IPS-20b (cell line): Measurements from ENCODE around the gene SEMA4B.

ENCODE experiments used
- H3K27ac ChIP-seq: one replicate; pipeline ENCODE4 v1.5.1; 2013; ENCODE audit warnings: low read length
- H3K27me3 ChIP-seq: 2 replicates; pipeline ENCODE4 v1.6.1; 2013; ENCODE audit warnings: mild to moderate bottlenecking, low read length, inconsistent platforms; ENCODE audit not compliant: insufficient read depth
- H3K36me3 ChIP-seq: 2 replicates; pipeline ENCODE4 v1.6.1; 2013; ENCODE audit warnings: low read depth, mild to moderate bottlenecking, inconsistent platforms, low read length, moderate library complexity; ENCODE audit not compliant: insufficient read depth
- H3K4me1 ChIP-seq: 2 replicates; pipeline ENCODE4 v1.6.1; 2013; ENCODE audit warnings: mild to moderate bottlenecking, control low read depth, inconsistent platforms, low read length, moderate library complexity; ENCODE audit not compliant: insufficient read depth
- H3K4me3 ChIP-seq: 2 replicates; pipeline ENCODE4 v1.5.1; 2013; ENCODE audit warnings: mild to moderate bottlenecking, low read length, inconsistent platforms
- H3K9ac ChIP-seq: 2 replicates; pipeline ENCODE4 v1.6.1; 2013; ENCODE audit warnings: low read depth, mild to moderate bottlenecking, inconsistent platforms, low read length, moderate library complexity
- H3K9me3 ChIP-seq: 2 replicates; pipeline ENCODE4 v1.6.1; 2013; ENCODE audit warnings: mild to moderate bottlenecking, low read depth, low read length, inconsistent platforms; ENCODE audit not compliant: insufficient read depth

SEMA4B gene, protein sequence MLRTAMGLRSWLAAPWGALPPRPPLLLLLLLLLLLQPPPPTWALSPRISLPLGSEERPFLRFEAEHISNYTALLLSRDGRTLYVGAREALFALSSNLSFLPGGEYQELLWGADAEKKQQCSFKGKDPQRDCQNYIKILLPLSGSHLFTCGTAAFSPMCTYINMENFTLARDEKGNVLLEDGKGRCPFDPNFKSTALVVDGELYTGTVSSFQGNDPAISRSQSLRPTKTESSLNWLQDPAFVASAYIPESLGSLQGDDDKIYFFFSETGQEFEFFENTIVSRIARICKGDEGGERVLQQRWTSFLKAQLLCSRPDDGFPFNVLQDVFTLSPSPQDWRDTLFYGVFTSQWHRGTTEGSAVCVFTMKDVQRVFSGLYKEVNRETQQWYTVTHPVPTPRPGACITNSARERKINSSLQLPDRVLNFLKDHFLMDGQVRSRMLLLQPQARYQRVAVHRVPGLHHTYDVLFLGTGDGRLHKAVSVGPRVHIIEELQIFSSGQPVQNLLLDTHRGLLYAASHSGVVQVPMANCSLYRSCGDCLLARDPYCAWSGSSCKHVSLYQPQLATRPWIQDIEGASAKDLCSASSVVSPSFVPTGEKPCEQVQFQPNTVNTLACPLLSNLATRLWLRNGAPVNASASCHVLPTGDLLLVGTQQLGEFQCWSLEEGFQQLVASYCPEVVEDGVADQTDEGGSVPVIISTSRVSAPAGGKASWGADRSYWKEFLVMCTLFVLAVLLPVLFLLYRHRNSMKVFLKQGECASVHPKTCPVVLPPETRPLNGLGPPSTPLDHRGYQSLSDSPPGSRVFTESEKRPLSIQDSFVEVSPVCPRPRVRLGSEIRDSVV

DNA sequence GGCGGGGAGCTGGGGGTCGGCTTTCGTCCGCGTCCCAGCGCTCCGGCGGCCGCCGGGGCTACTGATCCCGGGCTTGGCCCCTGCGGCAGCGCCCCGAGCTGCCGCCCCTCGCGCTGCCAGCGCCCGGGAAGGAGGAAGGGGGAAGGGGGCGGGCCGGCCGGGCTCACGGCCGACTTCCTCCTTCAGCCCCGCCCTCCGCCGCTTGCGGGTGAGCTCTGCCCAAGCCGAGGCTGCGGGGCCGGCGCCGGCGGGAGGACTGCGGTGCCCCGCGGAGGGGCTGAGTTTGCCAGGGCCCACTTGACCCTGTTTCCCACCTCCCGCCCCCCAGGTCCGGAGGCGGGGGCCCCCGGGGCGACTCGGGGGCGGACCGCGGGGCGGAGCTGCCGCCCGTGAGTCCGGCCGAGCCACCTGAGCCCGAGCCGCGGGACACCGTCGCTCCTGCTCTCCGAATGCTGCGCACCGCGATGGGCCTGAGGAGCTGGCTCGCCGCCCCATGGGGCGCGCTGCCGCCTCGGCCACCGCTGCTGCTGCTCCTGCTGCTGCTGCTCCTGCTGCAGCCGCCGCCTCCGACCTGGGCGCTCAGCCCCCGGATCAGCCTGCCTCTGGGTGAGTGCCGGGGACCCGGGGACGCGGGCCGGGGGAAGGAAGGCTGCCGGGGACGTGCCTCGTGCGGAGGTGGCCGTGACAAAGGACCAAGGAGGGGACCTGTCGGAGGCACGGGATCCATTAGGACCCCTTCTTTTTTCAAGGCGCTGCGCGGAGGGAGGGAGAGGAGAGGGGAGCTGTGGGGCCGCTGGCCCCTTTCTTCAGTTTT, at the start of gene SEMA4B:
Gene SEMA4B, plus strand, starts transcription at position 201 of the 814 bp plus-strand sequence. Its CDS starts 249 bp downstream, at position 450.
- Histone ChIP-seq H3K4me3 (peak within 1 kb of the TSS; percentile 93), H3K4me1 (peaks cover 11% of the 10 kb centered on the region), H3K27ac (peak within 1 kb of the TSS; percentile 65), H3K9ac (peak within 1 kb of the TSS; percentile 87; the same call in 1 of the 2 replicates), H3K9me3 (no peaks in the 10 kb centered on the region), H3K27me3 (peaks cover 10% of the 10 kb centered on the region), H3K36me3 (peaks cover 5% of the 10 kb centered on the region; the same call in 1 of the 2 replicates)

DNA sequence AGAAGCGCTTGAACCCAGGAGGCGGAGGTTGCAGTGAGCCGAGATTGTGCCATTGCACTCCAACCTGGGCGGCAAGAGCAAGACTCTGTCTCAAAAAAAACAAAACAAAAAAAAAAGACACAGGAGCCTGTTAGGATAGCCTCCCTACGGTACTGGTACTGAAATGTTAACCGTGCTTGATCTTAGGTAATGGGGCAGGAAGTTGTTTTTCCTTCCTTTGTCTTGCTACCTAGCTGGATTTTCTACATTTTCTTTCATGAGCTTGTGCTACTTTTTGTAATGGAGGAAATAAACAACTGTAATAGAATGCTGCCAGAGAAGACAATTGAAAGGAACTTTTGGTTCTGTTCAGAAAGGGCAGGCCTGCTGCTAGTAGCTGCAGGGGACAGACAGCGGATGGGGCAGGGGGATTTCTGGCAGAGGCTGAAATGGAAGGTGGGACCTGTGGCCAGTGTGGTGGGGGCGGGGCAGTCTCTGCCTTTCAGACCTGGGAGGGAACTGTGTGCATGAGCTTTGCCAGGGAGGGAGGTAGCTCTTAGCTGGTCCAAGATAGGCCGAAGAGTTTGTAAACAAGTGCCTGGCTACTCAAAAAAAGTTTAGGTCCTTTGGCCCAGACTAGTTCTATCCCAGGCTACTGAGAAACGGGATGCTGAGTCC, 49.0 kb upstream of the SEMA4B start:
- no peaks in the 10 kb centered on the region for H3K9me3 ChIP-seq
- H3K4me1 ChIP-seq, result peaks cover 8% of the 10 kb centered on the region; the same call in 1 of the 2 replicates
- H3K4me3 ChIP-seq, result peak overlapping the region; percentile 0; the same call in 1 of the 2 replicates
- H3K36me3 ChIP-seq, result no peaks in the 10 kb centered on the region
- H3K9ac ChIP-seq, result peak overlapping the region; percentile 40; the same call in 1 of the 2 replicates
- peak overlapping the region; percentile 10 for H3K27ac ChIP-seq
- H3K27me3 ChIP-seq, result peaks cover 10% of the 10 kb centered on the region; the same call in 1 of the 2 replicates

DNA sequence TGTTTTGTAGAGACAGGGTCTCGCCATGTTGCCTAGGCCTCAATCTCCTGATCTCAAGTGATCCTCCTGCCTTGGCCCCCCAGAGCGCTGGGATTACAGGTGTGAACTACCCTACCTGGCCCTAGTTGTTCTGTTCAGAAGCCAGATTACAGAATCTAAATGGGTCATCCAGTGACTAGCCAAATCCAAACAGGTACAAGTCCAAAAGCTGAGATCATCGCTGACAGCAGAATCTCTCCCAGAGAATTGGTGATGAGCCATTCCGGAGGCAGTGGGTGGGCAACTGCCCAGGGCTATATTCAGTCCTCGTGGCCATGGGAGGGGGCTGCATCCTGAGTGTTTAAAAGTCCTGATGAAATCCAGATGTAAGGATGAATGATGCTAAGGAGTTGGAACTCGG, 47.5 kb upstream of the SEMA4B start:
- peaks cover 11% of the 10 kb centered on the region; the same call in 1 of the 2 replicates for H3K4me1 ChIP-seq
- peaks cover 10% of the 10 kb centered on the region; the same call in 1 of the 2 replicates for H3K27me3 ChIP-seq
- no peak overlapping the region for H3K4me3 ChIP-seq
- no peaks in the 10 kb centered on the region for H3K9me3 ChIP-seq
- H3K9ac ChIP-seq, result no peak overlapping the region
- no peaks in the 10 kb centered on the region for H3K36me3 ChIP-seq
- no peak overlapping the region for H3K27ac ChIP-seq

DNA sequence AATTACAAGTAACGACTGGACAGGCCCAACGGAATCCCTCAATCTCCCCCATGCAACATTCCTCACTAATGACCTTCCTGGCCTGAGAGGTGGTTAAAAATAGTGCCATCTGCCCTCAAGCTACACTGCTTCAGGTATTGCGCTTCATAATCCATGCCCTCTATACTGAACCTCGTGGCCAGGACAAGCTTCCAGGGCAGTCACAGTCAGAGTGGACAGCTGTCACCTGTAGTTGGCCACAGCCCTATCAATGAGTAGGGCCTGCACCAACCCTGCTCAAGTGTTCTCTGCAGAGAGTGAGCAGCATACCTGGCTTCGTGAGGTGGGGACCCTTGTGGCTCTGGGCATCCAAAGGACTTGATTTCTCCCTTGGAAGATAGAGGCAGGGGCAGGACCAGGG, 46.9 kb upstream of the SEMA4B start:
- Histone ChIP-seq H3K4me1 (peaks cover 11% of the 10 kb centered on the region; the same call in 1 of the 2 replicates), H3K9ac (no peak overlapping the region), H3K36me3 (no peaks in the 10 kb centered on the region), H3K27ac (no peak overlapping the region), H3K9me3 (no peaks in the 10 kb centered on the region), H3K4me3 (no peak overlapping the region), H3K27me3 (peaks cover 8% of the 10 kb centered on the region; the same call in 1 of the 2 replicates)

DNA sequence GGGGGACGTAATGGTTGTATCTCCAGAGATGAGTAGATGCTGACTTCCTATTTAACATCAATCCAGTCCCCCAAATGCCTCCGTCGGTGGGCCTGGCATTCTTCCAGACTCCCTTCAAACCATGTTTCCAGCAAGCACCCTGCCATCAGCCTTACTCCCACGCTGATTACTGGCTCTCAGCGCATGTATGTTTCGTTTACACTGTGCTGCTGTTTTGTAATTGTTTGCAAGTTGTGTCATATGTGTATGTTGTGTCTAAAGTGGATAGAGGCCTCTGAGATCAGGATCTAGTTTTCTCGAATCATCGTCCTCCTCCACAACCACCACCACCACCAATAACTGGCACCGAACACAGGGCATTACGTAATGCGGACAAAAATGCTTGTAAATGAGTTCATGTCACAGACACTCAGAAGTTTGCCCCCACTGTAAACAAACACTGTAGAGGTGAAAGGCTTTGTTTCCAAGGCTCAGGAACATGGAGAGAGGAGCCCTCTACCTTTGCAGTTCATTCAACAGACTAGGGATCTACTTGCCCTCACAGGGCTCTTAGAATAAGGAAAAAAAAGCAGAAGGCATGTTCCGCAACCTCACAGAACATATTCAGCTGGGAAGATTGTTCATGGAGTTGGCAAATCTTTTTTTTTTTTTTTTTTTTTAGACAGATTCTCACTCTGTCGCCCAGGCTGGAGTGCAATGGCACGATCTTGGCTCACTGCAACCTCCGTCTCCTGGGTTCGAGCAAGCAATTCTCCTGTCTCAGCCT, 46.1 kb upstream of the SEMA4B start:
- Histone ChIP-seq H3K4me1 (peaks cover 11% of the 10 kb centered on the region; the same call in 1 of the 2 replicates), H3K27ac (no peak overlapping the region), H3K36me3 (no peaks in the 10 kb centered on the region), H3K4me3 (no peak overlapping the region), H3K27me3 (peaks cover 5% of the 10 kb centered on the region; the same call in 1 of the 2 replicates), H3K9ac (no peak overlapping the region), H3K9me3 (no peaks in the 10 kb centered on the region)

DNA sequence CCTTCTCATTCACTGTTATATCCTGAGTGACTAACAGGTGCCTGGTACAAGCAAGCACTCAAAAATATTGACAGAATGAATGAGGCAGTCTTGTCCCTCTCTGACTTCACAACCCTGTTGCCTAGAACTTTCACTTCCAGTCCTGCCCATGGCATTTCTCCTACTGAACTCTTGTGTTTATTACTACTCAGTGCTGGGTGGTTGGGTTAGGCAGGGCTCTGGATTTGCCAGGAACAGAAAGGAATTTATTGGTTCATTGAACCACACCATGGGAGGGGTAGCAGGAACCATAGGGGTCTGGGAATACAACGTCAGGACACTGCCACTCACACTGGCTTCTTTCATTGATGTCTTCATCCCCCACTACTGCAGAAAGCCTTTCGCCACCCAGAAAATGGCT, 41.9 kb upstream of the SEMA4B start:
- H3K27me3 ChIP-seq, result no peaks in the 10 kb centered on the region
- H3K9ac ChIP-seq, result no peak overlapping the region
- no peak overlapping the region for H3K4me3 ChIP-seq
- no peaks in the 10 kb centered on the region for H3K9me3 ChIP-seq
- peaks cover 8% of the 10 kb centered on the region; the same call in 1 of the 2 replicates for H3K4me1 ChIP-seq
- H3K27ac ChIP-seq, result no peak overlapping the region
- no peaks in the 10 kb centered on the region for H3K36me3 ChIP-seq

DNA sequence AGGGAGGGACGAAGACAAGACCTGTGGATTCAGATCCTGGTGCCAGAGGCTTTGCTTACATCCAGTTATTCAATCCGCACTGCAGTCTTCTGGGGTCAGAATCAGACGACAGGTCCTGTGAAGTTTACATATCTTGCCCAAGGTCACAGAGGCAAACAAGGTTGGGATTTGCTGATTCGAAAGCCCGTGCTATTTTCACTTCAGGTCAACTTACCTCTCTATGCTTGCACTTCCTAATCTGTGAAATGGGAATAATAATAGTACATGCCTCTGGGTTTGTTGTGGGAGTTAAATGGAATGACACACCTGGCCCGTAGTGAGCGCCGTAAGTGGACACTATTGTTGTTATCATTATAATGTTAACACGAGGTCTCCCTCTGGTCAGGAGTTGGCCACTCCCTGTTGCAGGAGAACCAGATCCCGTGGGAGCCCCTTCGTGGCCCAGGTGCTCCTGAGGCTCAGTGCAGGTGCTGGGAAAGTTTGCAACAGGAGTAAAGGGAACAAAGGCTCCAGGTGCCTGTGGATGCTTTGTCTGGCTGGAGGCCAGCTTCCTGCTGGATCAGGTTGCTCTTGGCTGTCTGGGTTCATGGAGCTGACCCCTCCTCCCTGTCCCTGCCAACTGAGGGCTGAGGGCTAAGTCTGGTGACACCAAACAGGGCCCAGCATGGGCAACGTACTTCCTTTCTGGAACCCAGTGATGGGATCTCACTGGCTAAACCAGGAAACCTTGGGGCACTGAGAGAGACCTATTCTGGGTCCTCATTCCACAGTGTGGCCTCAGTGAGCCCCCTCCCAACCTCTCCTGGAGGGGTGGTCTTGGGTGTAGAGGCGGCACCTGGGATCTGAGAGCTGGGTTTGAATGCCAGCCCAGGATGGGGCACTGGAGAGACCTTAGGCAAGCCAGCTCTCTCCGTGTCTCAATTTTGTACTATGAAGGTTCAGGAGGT, 40.1 kb upstream of the SEMA4B start:
- Histone ChIP-seq H3K4me1 (peaks cover 8% of the 10 kb centered on the region; the same call in 1 of the 2 replicates), H3K27ac (no peak overlapping the region), H3K9ac (peak overlapping the region; percentile 46), H3K4me3 (no peak overlapping the region), H3K27me3 (no peaks in the 10 kb centered on the region), H3K36me3 (no peaks in the 10 kb centered on the region), H3K9me3 (no peaks in the 10 kb centered on the region)

DNA sequence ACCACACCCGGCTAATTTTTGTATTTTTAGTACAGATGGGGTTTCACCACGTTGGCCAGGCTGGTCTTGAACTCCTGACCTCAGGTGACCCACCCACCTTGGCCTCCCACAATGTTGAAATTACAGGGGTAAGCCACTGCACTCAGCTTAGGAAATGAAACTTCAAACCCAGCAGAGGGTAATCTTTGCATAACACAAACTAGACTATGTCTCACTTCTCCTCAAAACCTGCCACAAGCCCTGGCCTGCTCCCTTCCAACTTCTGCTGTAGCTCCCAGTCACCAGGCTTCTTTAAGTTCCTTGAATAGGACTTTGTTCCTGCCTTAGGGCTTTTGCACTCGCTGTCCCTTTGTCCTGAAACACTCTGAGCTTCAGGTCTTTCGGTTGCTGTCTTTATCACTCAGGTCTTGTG, 39.2 kb upstream of the SEMA4B start:
- no peak overlapping the region for H3K27ac ChIP-seq
- H3K36me3 ChIP-seq, result no peaks in the 10 kb centered on the region
- no peaks in the 10 kb centered on the region for H3K9me3 ChIP-seq
- no peak overlapping the region for H3K9ac ChIP-seq
- H3K4me3 ChIP-seq, result no peak overlapping the region
- no peaks in the 10 kb centered on the region for H3K27me3 ChIP-seq
- peaks cover 8% of the 10 kb centered on the region; the same call in 1 of the 2 replicates for H3K4me1 ChIP-seq

DNA sequence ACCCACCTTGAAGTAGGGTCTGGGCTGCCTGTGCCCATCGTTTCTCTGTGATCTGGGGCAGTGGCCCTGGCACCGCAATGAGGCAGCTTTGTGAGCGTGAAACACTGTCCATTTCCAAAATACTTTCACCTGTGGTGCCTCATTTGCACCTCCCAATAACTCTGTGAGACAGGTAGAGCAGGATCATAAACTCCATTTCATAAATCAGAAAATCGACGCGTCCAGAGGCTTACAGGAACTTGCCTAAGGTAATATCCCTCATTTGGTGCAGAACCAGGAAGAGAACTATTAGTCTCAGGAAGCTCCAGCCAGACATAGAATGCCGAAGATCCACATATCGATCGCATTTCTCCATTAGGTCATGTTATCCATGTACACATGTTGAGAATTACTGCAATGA, 38.2 kb upstream of the SEMA4B start:
- H3K27ac ChIP-seq, result no peak overlapping the region
- H3K9ac ChIP-seq, result no peak overlapping the region
- H3K27me3 ChIP-seq, result no peaks in the 10 kb centered on the region
- H3K36me3 ChIP-seq, result no peaks in the 10 kb centered on the region
- H3K4me1 ChIP-seq, result peaks cover 8% of the 10 kb centered on the region; the same call in 1 of the 2 replicates
- H3K9me3 ChIP-seq, result no peaks in the 10 kb centered on the region
- H3K4me3 ChIP-seq, result no peak overlapping the region
